Keratinocyte (primary cell): ENCODE measurements around the gene MFN2. TPM values are rescaled to one million over a fixed set of nuclear protein-coding genes. Genes with fewer than 3 reads are reported as not detected.
A peak's percentile ranks its signal among the peaks of the same experiment; 100 is the strongest.

Source experiments
- DNase-seq: peaks from one replicate; pipeline ENCODE4 v3.0.0-alpha.2; 2011; ENCODE audit warnings: low read depth, missing footprints, low spot score
- FAIRE-seq: peaks from 2 replicates; lab custom pipeline; 2011; peaks lifted over from hg19 to GRCh38; lab: Jason Lieb, UNC
- H2AFZ ChIP-seq: 2 replicates; pipeline ENCODE4 v1.6.0; 2012; ENCODE audit warnings: low read length, control low read depth, inconsistent platforms; ENCODE audit not compliant: control insufficient read depth
- H3K27ac ChIP-seq: 2 replicates; pipeline ENCODE4 v1.5.1; 2011; ENCODE audit warnings: low read length; ENCODE audit not compliant: control insufficient read depth, insufficient read depth
- H3K27me3 ChIP-seq: 3 replicates; pipeline ENCODE4 v1.6.0; 2011; ENCODE audit warnings: low read length; ENCODE audit not compliant: control insufficient read depth, insufficient read depth; ENCODE audit errors: extremely low read depth
- H3K36me3 ChIP-seq, 2 experiments: 2 replicates in 1 of 2; 3 replicates in 1 of 2; pipeline ENCODE4 v1.5.1; 2011; ENCODE audit warnings: low read length in 2 of 2, mild to moderate bottlenecking in 1 of 2; ENCODE audit not compliant: control insufficient read depth in 2 of 2, insufficient read depth in 2 of 2; ENCODE audit errors: extremely low read depth in 1 of 2
- H3K4me1 ChIP-seq: 3 replicates; pipeline ENCODE4 v1.5.1; 2011; ENCODE audit warnings: low read length; ENCODE audit not compliant: control insufficient read depth, insufficient read depth; ENCODE audit errors: extremely low read depth
- H3K4me2 ChIP-seq: 3 replicates; pipeline ENCODE4 v1.6.0; 2011; ENCODE audit warnings: low read depth, low read length; ENCODE audit not compliant: control insufficient read depth, insufficient read depth; ENCODE audit errors: extremely low read depth
- H3K4me3 ChIP-seq, 3 experiments: fragments of 200-600 bp in 1 of 3; sonication (generic) in 1 of 3; 2 replicates in 2 of 3; 3 replicates in 1 of 3; pipeline ENCODE4 v1.5.1; 2011 to 2016; ENCODE audit warnings: low read length in 3 of 3, mild to moderate bottlenecking in 3 of 3, control low read depth in 2 of 3, inconsistent platforms in 1 of 3, low read depth in 1 of 3, mixed read lengths in 1 of 3, mixed run types in 1 of 3, moderate library complexity in 1 of 3; ENCODE audit not compliant: control insufficient read depth in 2 of 3, insufficient read depth in 2 of 3; ENCODE audit errors: extremely low read depth in 1 of 3
- H3K79me2 ChIP-seq: 2 replicates; pipeline ENCODE4 v1.6.0; 2012; ENCODE audit warnings: low read length; ENCODE audit not compliant: control insufficient read depth, insufficient read depth
- H3K9ac ChIP-seq: 3 replicates; pipeline ENCODE4 v1.6.0; 2011; ENCODE audit warnings: low read length; ENCODE audit not compliant: control insufficient read depth, insufficient read depth; ENCODE audit errors: extremely low read depth
- H3K9me1 ChIP-seq: 3 replicates; pipeline ENCODE4 v1.6.0; 2011; ENCODE audit warnings: low read length; ENCODE audit not compliant: control insufficient read depth, insufficient read depth; ENCODE audit errors: extremely low read depth
- H3K9me3 ChIP-seq: 2 replicates; pipeline ENCODE4 v1.5.1; 2012; ENCODE audit warnings: low read depth, low read length; ENCODE audit not compliant: control insufficient read depth
- H4K20me1 ChIP-seq: 3 replicates; pipeline ENCODE4 v1.6.0; 2011; ENCODE audit warnings: low read length; ENCODE audit not compliant: control insufficient read depth, insufficient read depth; ENCODE audit errors: extremely low read depth
- EZH2 ChIP-seq: IDR thresholded peaks from one replicate; pipeline ENCODE4 v1.6.1; 2012; ENCODE audit warnings: inconsistent platforms, mild to moderate bottlenecking, low read length, moderate library complexity
- dilution Hi-C: fragments of 300-500 bp; cut with MboI; formaldehyde crosslinking; loops from one replicate; pipeline ENCODE4 v1.7.0; 2020; ENCODE audit warnings: low sequenced_read_pairs; ENCODE audit not compliant: extremely low pct_ligation_motif_present
- polyA plus RNA-seq, 5 experiments: library from polyadenylated mRNA; depleted of rRNA in 3 of 5; stranded (reverse) in 3 of 5; stranded (forward) in 1 of 5; unstranded in 1 of 5; fragments of >200 nt; gene quantifications; 1 replicate in 1 of 5; 2 replicates in 3 of 5; 3 replicates in 1 of 5; pipeline versions ENCODE4 v1.2.1 to v1.2.3, GENCODE V29; 2011 to 2012; ENCODE audit warnings: missing spikeins in 2 of 5, low read depth in 1 of 5, low replicate concordance in 1 of 5
- TF ChIP-seq, protein P1 (sequence below), 3 experiments: IDR thresholded peaks in 1 of 3; conservative IDR thresholded peaks in 1 of 3; optimal IDR thresholded peaks in 1 of 3; 2 replicates in 2 of 3; 3 replicates in 1 of 3; pipeline versions ENCODE3 to v1.5.1; 2011; ENCODE audit warnings: low read length in 3 of 3, mild to moderate bottlenecking in 3 of 3, moderate library complexity in 2 of 3, control low read depth in 1 of 3, inconsistent platforms in 1 of 3; ENCODE audit not compliant: insufficient read depth in 2 of 3; ENCODE audit errors: extremely low read depth in 1 of 3

MFN2 gene
- polyA plus RNA-seq, 1 donor (not counting 4 experiments of a cell fraction or from before 2014, with no cell fraction given): 102 TPM

GRCh38 chr1:11980676-11980972, 380 bp downstream of the MFN2 start:
- H3K27ac ChIP-seq: peak overlapping the region; percentile 91
- TF ChIP-seq, protein P1, sequence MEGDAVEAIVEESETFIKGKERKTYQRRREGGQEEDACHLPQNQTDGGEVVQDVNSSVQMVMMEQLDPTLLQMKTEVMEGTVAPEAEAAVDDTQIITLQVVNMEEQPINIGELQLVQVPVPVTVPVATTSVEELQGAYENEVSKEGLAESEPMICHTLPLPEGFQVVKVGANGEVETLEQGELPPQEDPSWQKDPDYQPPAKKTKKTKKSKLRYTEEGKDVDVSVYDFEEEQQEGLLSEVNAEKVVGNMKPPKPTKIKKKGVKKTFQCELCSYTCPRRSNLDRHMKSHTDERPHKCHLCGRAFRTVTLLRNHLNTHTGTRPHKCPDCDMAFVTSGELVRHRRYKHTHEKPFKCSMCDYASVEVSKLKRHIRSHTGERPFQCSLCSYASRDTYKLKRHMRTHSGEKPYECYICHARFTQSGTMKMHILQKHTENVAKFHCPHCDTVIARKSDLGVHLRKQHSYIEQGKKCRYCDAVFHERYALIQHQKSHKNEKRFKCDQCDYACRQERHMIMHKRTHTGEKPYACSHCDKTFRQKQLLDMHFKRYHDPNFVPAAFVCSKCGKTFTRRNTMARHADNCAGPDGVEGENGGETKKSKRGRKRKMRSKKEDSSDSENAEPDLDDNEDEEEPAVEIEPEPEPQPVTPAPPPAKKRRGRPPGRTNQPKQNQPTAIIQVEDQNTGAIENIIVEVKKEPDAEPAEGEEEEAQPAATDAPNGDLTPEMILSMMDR (optimal IDR thresholded peaks at IDR 0.05 in 1 of 3, IDR thresholded peaks at IDR 0.05 in 1 of 3, conservative IDR thresholded peaks at IDR 0.05 in 1 of 3; ENCODE audit: extremely low read depth in 1 of 3, insufficient read depth in 2 of 3, low read length in 3 of 3): no peak
- TF ChIP-seq EZH2: no peak
- H3K79me2 ChIP-seq: peaks cover 43% of the 10 kb centered on the region
- H3K4me1 ChIP-seq: peaks cover 39% of the 10 kb centered on the region
- peaks cover 20 to 30% of the 10 kb centered on the region in 2 experiments for H3K36me3 ChIP-seq
- H3K9ac ChIP-seq: peak overlapping the region; percentile 96
- peak overlapping the region; percentile 83 to 92 (median 91) for H3K4me3 ChIP-seq
- H4K20me1 ChIP-seq: peaks cover 17% of the 10 kb centered on the region
- peaks cover 5% of the 10 kb centered on the region for H3K9me1 ChIP-seq
- dilution Hi-C loops: no loop called here
- H3K4me2 ChIP-seq: peak overlapping the region; percentile 72
- no peaks in the 10 kb centered on the region for H3K27me3 ChIP-seq
- DNase-seq (no peak), FAIRE-seq (no peak)
- no peaks in the 10 kb centered on the region for H3K9me3 ChIP-seq
- H2AFZ ChIP-seq: peak overlapping the region; percentile 42

GRCh38 chr1:11981378-11982009, 1.2 kb downstream of the MFN2 start:
- H3K79me2 ChIP-seq: peaks cover 52% of the 10 kb centered on the region
- H2AFZ ChIP-seq: no peak overlapping the region
- H3K4me1 ChIP-seq: peaks cover 39% of the 10 kb centered on the region
- H3K36me3 ChIP-seq: peaks cover 27 to 38% of the 10 kb centered on the region in 2 experiments
- H3K9me3 ChIP-seq: no peaks in the 10 kb centered on the region
- DNase-seq: peak; percentile 93
- FAIRE-seq: peak; percentile 93
- peak overlapping the region; percentile 91 for H3K27ac ChIP-seq
- H3K9me1 ChIP-seq: peaks cover 5% of the 10 kb centered on the region
- H3K27me3 ChIP-seq: no peaks in the 10 kb centered on the region
- dilution Hi-C loops: no loop called here
- H4K20me1 ChIP-seq: peaks cover 17% of the 10 kb centered on the region
- peak overlapping the region; percentile 83 to 92 (median 91) for H3K4me3 ChIP-seq
- H3K9ac ChIP-seq: peak overlapping the region; percentile 96
- TF ChIP-seq, protein P1 (optimal IDR thresholded peaks at IDR 0.05 in 1 of 3, IDR thresholded peaks at IDR 0.05 in 1 of 3, conservative IDR thresholded peaks at IDR 0.05 in 1 of 3; ENCODE audit: extremely low read depth in 1 of 3, insufficient read depth in 2 of 3, low read length in 3 of 3): no peak
- no peak for TF ChIP-seq EZH2
- H3K4me2 ChIP-seq: peak overlapping the region; percentile 72
